AG09309 (cell line): Measurements from ENCODE around the gene SPRED1.
"Not testable (repeated sequence)": the region's sequence is repeated elsewhere in the genome, so short reads cannot be mapped to it uniquely, and the experiment has no call there.

ENCODE experiments used
- DNase-seq: peaks from one replicate; pipeline ENCODE4 v3.0.0-alpha.2; 2010; ENCODE audit warnings: low read depth
- H3K4me3 ChIP-seq: 2 replicates; pipeline ENCODE4 v1.5.1; 2011; ENCODE audit warnings: mild to moderate bottlenecking, low read depth, low read length, moderate library complexity; ENCODE audit not compliant: control insufficient read depth
- CTCF ChIP-seq: IDR thresholded peaks from 2 replicates; pipeline ENCODE4 v1.5.1; 2011; ENCODE audit warnings: mild to moderate bottlenecking, low read depth, low read length, inconsistent platforms; ENCODE audit not compliant: insufficient read depth, control insufficient read depth; ENCODE audit errors: missing control alignments

SPRED1 gene

GRCh38 chr15:38260077-38260476 is 7.4 kb downstream of the SPRED1 start:
- H3K4me3 ChIP-seq: no peak overlapping the region
- TF ChIP-seq CTCF: no peak
- DNase-seq: no peak

- TF ChIP-seq CTCF: no peak
- H3K4me3 ChIP-seq: no peak overlapping the region
- no peak for DNase-seq
Observed at GRCh38 chr15:38263251-38263650, 10.6 kb downstream of the SPRED1 start.

GRCh38 chr15:38263996-38264395 is 11.4 kb downstream of the SPRED1 start:
- H3K4me3 ChIP-seq: no peak overlapping the region
- DNase-seq: no peak
- TF ChIP-seq CTCF: no peak

- DNase-seq: no peak
- H3K4me3 ChIP-seq: no peak overlapping the region
- no peak for TF ChIP-seq CTCF
Observed at GRCh38 chr15:38266247-38266986, 13.8 kb downstream of the SPRED1 start.

GRCh38 chr15:38267421-38268022 is 14.9 kb downstream of the SPRED1 start:
- no peak overlapping the region for H3K4me3 ChIP-seq
- DNase-seq: no peak
- no peak for TF ChIP-seq CTCF

- H3K4me3 ChIP-seq: no peak overlapping the region
- DNase-seq: no peak
- TF ChIP-seq CTCF: no peak
Observed at GRCh38 chr15:38271144-38271543, 18.5 kb downstream of the SPRED1 start.

GRCh38 chr15:38271895-38272294 is 19.3 kb downstream of the SPRED1 start:
- no peak for TF ChIP-seq CTCF
- no peak for DNase-seq
- no peak overlapping the region for H3K4me3 ChIP-seq

- H3K4me3 ChIP-seq, DNase-seq: not testable (repeated sequence)
Observed at GRCh38 chr15:38272431-38272830, 19.8 kb downstream of the SPRED1 start.
